Measurements from ENCODE around the gene PLPP7.
"Not testable (repeated sequence)": the region's sequence is repeated elsewhere in the genome, so short reads cannot be mapped to it uniquely, and the experiment has no call there.

Gene PLPP7

DNA sequence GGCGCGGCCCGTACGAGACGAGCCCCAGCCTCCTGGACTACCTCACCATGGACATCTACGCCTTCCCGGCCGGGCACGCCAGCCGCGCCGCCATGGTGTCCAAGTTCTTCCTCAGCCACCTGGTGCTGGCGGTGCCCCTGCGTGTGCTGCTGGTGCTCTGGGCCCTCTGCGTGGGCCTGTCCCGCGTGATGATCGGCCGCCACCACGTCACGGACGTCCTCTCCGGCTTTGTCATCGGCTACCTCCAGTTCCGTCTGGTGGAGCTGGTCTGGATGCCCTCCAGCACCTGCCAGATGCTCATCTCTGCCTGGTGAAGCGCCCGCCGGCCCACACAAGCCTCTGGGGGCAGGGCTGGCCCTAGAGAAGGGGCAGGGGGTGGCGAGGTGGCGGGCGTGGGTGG is 18.5 kb downstream of the PLPP7 start:
- DNase-seq = no peak

DNA sequence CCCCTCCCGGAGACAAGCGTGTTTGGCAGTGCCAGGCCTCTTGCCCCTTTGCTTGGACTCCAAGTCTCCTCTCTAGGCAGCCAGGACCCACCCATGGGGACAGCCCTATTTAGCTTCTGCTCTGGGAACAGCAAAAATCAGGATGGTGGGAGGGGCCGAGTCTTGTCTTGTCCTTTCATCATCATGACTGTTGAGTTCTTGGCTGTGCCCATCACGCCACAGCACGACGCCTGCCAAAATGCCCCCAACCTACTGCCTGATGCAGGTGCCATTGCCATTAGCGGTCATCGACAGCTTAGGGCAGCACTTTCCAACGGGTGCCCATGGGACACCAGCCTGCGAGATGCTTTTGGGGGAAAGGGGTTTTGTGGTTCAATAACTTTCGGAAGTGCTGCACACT is 18.9 kb downstream of the PLPP7 start:
- no peak for DNase-seq

DNA sequence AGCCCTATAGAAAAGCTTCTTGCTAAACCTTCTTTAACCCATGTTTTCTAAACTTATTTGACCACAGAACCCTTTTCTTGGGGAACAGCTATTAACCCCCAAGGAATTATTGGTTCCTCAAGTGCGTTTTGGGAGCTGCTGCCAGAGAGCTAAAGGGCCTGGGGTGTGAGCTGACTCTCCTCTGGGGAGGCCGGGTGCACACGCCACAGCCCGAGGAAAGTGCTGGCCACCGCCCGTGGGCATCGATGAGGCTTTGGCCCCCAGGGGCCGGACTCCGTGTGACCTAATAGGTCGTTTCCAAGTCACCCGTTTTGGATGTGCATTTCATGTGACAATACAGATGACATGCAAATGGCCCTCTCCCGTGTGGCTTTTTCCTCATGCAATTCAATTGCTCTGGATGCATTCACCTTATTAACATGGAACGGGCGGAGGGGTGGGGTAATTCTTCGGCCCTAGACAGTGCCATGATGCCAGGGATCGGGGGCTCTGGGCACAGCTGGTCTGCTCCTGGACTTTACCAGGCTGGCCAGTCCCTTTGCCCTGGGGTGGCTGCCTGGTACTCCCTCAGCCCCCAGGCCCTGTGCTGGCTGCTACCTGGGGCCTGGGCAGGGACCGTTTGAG is 19.5 kb downstream of the PLPP7 start:
- no peak for DNase-seq

DNA sequence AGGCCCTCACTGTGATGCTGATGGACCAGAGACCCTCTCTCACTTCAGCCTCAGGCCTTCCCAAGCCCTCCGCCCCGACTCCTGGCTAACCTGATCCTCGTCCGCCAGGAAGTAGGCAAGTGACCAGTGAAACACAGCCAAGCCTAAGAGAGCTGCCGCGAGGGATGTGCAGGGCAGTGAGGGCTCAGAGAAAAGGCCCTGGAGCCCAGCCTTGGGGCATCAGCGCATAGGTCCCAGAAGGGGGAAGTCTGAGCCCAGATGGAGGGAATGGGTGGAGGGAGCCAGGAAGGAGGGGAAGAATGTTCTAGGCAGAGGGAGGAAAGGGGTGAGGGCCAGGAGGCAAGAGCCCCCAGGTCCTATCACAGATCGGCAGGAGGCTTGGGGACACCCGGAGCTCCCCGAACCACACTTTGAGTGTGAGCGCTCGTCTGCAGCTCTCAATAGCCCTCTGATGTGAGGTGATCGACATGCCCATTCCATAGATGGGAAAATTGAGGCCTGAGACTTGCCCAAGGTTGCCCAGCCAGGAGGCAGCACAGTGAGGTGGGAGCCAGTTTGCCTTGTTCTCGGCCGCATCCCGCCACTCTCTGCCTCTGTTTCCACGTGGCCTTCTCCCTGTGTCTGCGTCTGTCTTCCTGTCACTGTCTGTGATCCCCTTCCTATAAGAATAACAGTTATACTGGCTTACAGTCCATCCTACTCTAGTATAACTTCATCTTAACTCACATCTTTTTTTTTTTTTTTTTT is 20.2 kb downstream of the PLPP7 start:
- DNase-seq = no peak

DNA sequence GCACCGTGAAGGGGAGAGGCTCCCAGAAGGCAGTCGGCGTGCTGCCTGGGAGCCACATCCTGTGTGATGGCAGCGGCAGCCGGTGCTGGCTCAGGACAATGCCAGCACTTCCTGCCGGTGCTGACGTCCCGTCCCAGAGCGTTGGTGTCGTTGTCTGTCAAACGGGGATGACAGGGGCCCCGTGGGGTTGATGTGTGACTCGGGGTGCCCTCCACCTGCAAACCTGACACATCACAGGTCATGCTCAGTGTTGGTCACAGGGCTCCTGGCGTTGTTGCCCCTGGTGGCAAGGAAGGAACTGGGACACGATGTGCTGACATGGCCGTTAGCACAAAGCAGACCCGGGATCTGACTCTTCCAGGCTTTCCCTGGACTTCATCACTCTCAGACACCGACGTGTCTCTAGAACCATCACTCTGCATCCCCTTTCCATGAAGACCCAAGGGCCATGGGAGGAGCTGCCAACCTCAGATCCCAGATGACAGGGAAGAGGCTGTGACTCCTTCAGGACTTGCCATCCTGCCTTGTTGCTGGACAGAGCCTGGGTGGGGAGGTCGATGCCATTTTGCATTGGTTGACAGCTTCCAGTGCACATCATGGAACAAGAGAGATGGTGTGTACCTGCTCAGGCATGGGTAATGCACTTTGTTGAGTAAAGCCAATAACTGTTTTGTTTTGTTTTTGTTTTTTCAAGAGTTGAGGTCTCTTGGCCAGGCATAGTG is 21.5 kb downstream of the PLPP7 start:
- no peak for DNase-seq

DNA sequence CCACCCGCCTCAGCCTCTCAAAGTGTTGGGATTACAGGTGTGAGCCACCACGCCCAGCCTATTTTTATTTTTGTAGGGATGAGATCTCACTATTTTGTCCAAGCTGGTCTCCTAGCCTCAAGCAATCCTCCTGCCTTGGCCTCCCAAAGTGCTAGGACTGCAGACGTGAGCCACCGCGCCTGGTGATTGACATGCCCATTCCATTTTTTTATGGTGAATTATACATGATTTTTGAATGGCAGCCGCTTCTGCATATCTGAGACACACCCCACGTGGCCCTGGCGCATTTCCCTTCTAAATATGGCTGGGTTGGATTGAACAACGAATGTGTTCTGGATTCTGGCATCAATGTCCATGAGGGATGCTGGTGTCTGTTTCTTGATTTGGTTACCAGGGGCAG is 22.7 kb downstream of the PLPP7 start:
- DNase-seq = no peak

DNA sequence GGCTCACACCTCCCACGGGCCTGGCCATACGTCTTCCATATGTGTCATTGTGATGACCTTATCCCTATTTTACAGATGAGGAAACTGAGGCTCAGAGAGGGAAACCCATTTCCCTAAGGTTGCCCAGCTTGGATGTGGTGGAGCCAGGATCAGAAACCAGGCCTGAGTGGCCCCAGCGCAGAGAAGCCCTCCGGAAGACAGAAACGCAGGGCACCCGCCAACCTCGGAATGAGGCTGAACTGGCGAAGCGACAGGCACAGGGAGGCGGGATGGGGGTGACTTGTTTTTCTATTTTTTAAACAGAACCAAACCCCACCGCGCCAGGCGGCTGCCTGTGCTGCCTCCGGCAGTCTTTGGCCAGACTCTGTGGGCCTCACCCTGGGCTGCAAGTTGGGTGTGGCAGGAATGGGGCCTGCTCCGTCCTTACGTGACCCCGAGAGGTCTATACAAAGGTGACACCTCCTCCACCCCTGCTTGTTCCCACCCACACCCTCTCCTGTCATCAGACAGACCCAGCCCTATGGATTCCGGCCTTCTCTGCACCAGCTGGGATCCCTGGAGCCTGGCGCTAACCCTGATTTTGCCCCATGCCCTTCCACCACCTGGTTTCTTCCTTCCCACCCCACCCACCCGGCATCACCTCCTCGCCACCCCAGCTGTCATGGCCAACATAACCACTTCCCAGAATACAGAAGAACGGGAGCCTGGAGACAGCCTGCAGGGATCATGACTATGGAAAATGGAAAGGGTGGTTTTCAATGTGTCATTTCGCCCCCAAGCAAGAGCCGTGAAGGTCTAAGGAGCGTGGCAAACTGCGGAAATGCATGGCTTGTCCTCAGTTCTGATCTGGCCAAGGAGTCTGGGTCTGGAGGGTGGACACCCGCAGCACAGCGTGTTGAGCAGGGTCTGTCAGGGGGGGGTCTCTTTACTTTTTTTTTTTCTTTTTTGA is 23.6 kb downstream of the PLPP7 start:
- no peak for DNase-seq

DNA sequence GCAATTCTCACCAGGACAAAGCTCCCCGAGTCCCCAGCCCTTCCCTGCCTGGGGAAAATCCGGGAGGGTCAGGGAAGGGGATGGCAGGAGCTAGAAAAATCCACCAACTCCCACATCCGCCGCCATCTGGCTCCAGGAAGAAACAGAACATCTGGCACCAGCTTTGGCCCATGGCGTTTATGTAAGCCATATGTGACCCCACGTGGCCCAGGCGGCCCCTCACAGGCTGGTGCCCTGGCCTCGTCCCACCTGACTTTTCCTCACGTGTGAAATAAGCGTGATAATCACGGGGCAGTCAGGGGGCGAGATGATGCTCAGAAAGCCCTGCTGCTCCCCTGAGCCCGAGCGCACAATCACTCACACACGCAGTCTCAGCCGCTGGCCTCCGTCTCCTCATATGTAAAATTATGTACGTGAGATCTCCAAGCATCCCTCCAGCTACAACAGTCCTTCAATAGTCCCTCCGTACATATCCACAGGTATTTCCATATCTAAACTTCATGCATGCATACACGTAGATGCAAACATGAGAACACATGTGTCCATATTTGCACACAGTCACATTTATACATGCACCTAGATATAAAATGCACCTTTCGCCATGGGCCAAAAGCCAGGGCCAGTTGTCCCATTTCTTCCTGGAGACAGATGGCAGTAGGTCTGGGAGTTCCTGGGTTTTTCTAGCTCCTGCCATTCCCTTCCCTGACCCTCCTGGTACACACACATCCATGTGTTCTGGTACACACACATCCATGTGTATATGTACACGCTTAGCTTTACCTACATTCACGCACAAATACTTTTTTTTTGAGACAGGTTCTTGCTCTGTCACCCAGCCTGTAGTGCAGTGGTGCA is 28.9 kb downstream of the PLPP7 start:
- DNase-seq = no peak

DNA sequence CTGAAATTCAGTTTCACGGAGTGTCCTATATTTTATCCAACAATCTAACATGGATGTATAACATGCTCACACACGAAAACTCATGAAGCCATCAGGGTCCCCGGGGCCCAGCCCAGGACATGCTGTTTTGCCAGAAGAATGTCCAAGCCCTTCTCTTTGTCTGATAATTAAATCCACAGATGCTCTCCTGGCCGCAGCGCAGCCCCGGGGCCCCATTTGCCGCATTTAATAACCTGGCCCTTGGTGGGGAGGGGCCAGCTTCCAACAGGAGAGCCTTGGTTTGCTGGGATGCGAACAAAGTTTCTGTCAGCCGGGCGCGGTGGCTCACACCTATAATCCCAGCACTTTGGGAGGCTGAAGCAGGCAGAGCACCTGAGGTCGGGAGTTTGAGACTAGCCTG is 30.0 kb downstream of the PLPP7 start:
- no peak for DNase-seq

DNA sequence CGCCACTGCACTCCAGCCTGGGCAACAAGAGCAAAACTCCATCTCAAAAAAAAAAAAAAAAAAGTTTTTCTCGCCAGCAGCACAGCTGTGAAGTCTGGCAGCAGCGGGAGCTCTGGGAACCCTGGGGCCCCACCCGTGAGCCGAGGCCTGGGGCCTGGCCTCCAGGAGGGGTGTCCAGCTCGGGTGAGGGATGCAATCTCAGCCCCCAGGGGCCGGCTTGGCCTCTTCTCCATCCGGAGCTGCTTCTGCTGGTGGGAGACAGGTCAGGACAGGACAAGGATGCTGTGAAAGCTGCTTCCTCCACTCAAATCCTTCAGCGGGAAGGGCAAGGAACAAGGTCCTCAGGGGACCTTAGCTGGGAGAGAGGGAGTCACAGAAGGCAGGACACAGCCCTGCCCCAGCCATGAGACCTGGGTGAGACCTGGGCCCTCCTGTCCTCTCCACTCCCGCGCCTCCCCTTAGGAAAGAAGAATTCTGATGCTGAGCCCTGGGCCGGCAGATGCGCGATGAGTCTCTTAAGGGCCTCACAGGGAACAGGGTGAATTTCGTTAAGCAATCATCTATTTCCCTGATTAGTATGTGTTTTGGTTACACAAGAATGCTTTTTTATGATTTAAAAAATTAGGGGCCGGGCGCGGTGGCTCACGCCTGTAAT is 30.6 kb downstream of the PLPP7 start:
- DNase-seq = no peak

DNA sequence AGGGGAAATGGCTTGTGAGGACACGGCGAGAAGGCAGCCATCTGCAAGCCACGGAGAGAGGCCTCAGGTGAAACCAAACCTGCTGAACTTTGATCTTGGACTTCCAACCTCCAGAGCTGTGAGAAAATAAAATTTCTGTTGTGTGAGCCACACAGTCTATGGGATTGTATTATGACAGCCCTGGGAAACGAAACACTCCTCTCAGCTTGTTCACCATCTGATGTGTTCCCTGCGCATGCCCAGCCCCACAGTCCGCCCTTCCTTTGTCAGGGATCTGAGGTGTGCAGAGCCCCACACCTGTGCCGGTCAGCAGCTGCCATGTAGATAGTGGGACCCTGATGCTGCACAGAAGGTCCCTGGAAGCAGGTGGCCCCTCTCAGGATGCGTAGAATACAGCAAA is 34.1 kb downstream of the PLPP7 start:
- no peak for DNase-seq

DNA sequence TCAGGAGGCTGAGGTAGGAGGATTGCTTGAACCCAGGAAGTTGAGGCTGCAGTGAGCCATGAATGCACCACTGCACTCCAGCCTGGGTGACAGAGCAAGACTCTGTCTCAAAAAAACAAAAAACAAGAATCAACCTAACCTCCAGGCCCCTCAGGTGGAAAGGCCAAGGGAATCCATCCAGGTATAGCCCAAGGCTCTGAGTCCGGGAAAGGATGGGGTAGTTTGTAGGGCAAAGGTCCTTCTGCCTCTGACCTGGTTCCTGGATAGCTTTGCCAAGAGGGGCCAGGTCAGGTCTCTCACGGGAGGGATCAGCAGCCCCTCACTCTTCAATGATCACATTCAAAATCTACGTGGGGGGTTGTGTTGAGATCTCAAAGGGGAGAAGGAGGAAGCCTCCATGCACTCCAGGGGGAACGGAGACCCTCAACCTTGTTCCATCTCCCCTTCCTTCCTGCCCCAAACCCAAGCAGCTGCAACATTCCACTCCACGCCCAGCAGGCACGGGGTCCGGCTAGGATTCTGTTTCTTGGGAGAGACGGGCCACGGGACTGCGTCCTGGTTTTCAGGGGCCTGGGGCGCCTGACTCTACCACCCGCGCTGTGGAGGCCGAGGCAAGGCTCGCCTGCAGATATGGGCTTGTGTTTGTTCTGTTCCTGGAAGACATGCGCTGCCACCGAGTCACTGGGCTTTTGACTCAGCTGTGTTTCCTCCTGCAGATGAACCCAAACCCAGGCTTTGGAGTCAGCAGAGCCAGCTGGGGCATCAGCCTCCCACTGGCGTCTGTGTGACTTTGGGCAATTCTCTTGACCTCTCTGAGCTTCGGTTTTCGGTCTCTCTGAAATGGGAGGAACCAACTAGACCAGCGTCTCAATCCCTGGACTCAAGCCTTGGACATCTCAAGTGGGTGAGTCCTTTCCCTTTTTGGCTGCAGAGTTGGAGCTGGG is 35.5 kb downstream of the PLPP7 start:
- DNase-seq = no peak

DNA sequence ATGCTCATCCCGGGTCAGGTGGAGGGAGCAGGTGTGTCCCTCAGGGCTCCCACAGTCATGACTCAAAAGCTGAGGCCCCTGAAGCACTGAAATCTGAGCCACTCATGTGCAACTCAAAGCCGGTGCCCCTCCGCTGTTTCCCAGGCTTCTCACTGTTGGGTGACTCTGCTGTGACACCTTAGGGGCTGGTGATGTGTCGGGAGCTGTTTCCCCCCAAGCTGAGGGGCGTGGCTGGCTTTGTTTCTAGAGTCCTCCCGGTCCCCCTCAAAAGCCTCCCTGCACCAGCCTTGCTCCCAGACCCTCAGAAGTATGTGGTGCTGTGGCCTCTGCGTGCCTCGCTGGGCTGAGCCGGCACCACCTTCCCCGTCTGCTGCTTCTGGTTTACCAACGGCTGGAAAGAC is 39.7 kb downstream of the PLPP7 start:
- no peak for DNase-seq

DNA sequence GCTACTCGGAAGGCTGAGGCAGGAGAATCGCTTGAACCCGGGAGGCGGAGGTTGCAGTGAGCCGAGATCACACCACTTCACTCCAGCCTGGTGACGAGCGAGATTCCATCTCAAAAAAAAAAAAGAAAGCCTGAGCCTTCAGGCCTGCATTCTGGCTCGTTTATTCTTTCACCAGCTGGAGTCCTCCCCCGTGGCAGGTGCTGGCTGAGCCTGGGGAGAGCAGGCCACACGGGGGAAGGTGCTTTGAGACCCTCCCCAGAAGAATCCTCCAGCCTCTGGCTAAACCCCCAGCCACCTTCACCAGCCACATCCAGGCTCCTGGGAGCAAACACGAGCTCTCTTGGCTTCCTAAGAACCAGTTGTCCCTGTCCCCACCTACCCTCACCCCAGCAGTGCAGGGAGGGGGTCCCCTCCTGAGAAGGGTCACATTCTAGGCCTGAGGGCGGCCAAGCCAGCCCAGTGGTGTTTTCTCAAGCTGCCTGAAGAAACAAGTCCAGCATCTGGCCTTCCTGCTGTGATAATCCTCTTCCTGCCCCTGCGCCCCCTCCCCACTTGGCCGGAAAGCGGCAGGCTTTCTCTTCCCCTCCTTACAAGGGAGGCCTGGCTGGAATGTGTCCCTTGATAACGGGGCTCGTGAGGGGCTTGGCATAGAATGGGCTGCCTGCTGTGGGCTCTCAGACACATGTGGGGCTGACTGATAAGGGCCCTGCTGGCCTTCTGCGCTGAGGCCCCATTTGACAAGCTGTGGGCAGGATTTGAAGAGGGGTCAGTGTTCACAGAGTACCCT is 41.5 kb downstream of the PLPP7 start:
- no peak for DNase-seq

DNA sequence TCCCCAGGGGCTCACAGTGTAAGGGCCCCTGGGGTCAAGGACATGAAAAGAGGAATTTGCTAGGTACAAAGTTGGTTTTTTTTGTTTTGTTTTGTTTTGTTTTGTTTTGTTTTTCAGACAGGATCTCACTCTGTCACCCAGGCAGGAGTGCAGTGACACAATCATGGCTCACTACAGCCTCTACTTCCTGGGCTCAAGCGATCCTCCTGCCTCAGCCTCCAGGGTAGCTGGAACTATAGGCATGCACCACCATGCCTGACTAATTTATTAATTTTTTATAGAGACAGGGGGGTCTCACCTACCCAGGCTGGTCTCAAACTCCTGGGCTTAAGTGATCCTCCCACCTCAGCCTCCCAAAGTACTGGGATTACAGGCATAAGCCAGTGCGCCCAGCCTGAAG is 42.5 kb downstream of the PLPP7 start:
- not testable (repeated sequence) for DNase-seq

DNA sequence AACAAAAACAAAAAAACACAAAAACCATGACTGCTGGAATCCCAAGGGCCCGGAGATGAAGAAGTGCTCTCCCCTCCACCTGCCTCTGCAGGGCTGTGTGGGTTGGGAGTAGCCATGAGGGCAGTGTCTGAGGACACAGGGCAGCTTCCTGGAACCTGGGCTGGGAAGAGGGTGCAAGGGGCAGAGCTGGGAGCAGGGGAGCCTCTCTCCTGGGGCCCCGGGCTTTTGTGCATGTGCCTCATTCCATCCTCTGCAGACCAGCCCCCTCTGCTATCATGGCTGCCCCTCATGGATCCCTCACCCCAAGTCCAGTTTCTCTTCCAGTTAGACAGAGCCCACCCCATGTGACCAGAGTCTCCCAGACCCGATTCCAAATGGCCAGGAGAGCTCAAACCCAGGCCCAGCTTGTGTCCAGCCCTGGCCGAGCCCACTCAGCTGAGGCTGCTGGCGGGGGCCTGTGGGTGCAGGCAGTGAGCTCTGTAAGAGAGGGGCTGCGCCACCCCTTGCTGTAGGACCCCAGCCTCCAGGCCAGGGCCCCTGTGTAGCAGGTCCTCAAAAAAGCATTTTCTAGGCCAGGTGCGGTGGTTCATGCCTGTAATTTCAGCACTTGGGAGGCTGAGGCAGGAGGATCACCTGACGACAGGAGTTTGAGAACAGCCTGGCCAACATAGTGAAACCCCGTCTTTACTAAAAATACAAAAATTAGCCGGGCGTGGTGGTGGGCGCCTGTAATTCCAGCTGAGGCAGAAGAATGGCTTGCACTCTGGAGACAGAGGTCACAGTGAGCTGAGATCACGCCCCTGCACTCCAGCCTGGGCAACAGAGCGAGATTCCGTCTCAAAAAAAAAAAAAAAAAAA is 44.5 kb downstream of the PLPP7 start:
- DNase-seq = no peak

DNA sequence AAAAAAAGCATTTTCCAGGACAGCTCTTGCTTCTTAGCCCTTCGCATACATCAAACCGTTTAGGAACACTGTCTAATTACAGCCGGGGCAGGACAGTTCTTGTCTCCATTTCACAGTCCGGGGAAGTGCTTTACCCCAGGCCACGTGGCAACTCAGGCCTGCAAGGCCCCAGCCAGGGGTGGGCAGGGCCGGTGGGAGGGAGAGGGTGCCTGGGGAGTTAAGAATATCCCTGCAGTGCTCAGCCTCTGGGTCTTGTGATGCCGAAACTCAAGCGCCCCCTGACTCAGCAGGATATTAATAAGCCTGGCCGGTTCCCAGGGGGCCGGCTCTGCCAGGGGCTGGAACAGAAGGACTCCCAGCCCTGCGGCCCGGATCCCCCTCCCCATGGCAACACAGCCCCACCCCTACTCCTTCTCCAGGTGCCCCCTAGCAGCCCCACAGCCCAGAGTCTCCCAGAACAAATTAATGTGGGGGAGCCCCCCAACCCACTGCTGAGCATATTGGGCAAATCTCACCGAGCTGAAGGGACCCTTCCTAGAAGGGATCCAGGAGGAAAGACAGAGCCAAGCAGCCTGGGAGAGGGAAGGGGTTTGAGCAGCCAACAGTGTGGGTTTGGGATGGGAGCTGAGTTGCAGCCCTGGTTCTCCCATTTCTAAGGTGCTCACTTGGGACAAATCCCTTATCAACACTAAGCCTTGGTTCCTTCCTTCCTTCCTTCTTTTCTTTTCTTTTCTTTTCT is 45.3 kb downstream of the PLPP7 start:
- no peak for DNase-seq

DNA sequence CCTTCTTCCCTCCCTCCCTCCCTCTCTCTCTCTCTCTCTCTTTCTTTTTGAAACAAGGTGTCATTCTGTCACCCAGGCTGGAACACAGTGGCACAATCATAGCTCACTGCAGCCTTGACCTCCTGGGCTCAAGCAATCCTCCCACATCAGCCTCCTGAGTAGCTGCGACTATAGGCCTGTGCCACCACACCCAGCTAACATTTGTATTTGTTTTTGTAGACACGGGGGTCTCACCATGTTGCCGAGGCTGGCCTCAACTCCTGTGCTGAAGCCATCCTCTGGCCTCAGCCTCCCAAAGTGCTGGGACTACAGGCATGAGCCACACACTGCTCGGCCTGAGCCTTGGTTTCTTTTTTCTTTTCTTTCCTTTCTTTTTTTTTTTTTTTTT is 45.8 kb downstream of the PLPP7 start:
- no peak for DNase-seq

Data from SW 1271 (cell line).